Bronchial epithelial cell (primary cell): Measurements from ENCODE around the gene HSD17B12. TPM values are rescaled to one million over a fixed set of nuclear protein-coding genes. Genes with fewer than 3 reads are reported as not detected.

ENCODE experiments used
- DNase-seq: peaks from one replicate; pipeline ENCODE4 v3.0.0-alpha.2; 2010; ENCODE audit warnings: low read depth
- FAIRE-seq: peaks from 2 replicates; lab custom pipeline; 2011; peaks lifted over from hg19 to GRCh38; lab: Jason Lieb, UNC
- H3K27me3 ChIP-seq: 2 replicates; pipeline ENCODE4 v1.5.1; 2011; ENCODE audit warnings: low read length; ENCODE audit not compliant: control insufficient read depth, insufficient read depth
- H3K36me3 ChIP-seq: 2 replicates; pipeline ENCODE4 v1.5.1; 2011; ENCODE audit warnings: low read length; ENCODE audit not compliant: control insufficient read depth, insufficient read depth
- H3K4me3 ChIP-seq: 2 replicates; pipeline ENCODE4 v1.5.1; 2011; ENCODE audit warnings: mild to moderate bottlenecking, low read depth, low read length, control low read depth
- CTCF ChIP-seq: IDR thresholded peaks from 2 replicates; pipeline ENCODE4 v1.5.1; 2011; ENCODE audit warnings: mild to moderate bottlenecking, moderate library complexity, low read length, control low read depth, inconsistent platforms; ENCODE audit not compliant: insufficient read depth, severe bottlenecking
- total RNA-seq: library from RNA; depleted of rRNA; stranded (reverse); fragments of >200 nt; gene quantifications from 2 replicates; pipeline ENCODE4 v1.2.1, GENCODE V29; 2014

Gene HSD17B12
- total RNA-seq, 1 donor from 2014 or later: 103 TPM

- Histone ChIP-seq H3K4me3 (no peak overlapping the region), H3K27me3 (peaks cover 8% of the 10 kb centered on the region), H3K36me3 (no peaks in the 10 kb centered on the region)
- DNase-seq (no peak), FAIRE-seq (no peak)
- no peak for TF ChIP-seq CTCF
These were observed 40.6 kb upstream of the HSD17B12 start for GRCh38 chr11:43639920-43640319.

DNA sequence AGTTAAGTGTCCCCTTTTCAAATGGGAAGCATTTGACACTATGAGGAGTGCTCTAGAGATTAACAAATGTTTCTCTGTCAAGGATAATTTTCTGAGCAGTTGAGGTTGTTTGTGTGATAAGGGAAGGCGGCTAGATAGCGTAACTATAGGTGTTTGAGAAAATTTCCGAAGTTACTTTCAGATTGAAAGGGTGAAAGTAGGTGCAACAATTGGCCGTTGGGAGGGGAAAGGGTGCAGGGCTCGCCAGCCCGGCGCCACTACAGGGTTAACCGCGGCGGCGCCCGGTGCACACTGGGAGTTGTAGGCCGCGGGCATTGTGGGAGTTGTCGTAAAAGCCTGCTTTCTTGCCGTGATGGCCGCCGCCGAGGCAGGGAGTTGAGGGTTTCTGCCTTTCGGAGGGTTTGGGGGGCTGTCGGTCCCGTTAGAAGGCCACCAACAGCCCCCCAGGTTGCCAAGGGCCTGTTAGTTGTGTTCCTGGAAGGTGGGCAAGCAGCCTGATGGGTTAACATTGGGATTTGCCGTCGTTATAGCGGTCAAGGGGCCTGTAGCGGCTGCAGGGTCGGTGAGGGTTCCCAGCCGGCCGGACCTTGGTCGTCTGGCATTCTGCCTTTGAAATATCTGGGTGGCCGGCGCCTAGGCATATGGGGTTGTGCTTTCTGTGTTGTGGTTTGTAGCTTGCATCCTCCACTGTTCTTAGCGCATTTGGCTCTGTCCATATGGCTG, 36.5 kb upstream of the HSD17B12 start:
- H3K4me3 ChIP-seq: peak overlapping the region; percentile 75
- peaks cover 6% of the 10 kb centered on the region for H3K27me3 ChIP-seq
- FAIRE-seq (no peak), DNase-seq (peak; percentile 64)
- H3K36me3 ChIP-seq: no peaks in the 10 kb centered on the region
- no peak for TF ChIP-seq CTCF

GRCh38 chr11:43644621-43645299, 35.8 kb upstream of the HSD17B12 start:
- FAIRE-seq (peak; percentile 36), DNase-seq (peak; percentile 7)
- TF ChIP-seq CTCF: no peak
- Histone ChIP-seq H3K27me3 (no peaks in the 10 kb centered on the region), H3K36me3 (no peaks in the 10 kb centered on the region), H3K4me3 (peak overlapping the region; percentile 75)

DNA sequence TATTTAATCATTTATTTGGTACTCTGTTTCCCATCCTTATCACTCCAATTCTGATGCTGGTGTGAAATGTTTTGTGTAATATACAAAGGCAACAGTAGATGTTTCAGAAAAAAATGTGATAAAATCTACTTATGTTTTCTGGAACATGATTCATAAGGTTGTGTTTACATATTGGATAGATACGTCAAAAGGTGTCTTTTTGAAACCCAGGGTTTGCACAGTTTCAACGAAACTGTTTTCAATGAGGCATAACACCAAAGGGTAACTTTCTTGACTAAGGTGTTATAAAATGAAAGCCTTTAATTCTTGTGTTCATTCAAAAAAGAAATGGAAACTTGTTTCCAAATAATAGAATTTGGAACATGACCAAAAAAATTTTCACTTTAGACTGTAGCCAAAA, 33.8 kb upstream of the HSD17B12 start:
- no peak for FAIRE-seq
- H3K4me3 ChIP-seq: no peak overlapping the region
- no peaks in the 10 kb centered on the region for H3K36me3 ChIP-seq
- no peak for TF ChIP-seq CTCF
- DNase-seq: no peak
- H3K27me3 ChIP-seq: no peaks in the 10 kb centered on the region

- FAIRE-seq (no peak), DNase-seq (no peak)
- H3K36me3 ChIP-seq: no peaks in the 10 kb centered on the region
- no peak overlapping the region for H3K4me3 ChIP-seq
- H3K27me3 ChIP-seq: no peaks in the 10 kb centered on the region
- TF ChIP-seq CTCF: no peak
These were observed 31.6 kb upstream of the HSD17B12 start for GRCh38 chr11:43648888-43649287.
